Fibroblast of peridontal ligament (primary cell): ENCODE measurements around the gene PRDM9.
"Not testable (repeated sequence)": the region's sequence is repeated elsewhere in the genome, so short reads cannot be mapped to it uniquely, and the experiment has no call there.

Source experiments
- DNase-seq: peaks from one replicate; pipeline ENCODE4 v3.0.0-alpha.2; 2010; ENCODE audit errors: extremely low read depth

The PRDM9 gene

DNA sequence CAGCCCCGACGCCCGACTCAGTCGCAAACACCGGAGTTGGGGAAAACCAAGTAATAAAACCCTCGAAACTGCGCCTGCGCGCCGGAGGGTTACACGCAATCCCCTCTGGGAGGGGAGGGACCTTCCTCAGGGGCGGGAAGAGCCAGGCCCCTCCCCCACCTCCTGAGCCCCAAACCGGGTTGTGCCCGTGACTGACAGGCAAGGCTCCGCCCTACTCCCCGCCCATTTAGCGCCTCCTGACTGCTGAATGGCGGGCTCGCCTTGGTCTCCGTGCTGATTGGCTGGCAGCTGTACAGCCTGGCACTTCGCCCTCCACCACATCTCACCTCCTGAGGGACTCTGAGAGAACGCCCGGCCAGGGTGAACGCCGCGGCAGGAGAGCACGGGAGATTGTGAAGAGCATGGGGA, at the start of gene PRDM9:
Gene PRDM9, plus strand, starts transcription at position 332 of the 408 bp plus-strand sequence. CDS start 1,425 bp downstream, outside the sequence.
- DNase-seq: no peak

DNA sequence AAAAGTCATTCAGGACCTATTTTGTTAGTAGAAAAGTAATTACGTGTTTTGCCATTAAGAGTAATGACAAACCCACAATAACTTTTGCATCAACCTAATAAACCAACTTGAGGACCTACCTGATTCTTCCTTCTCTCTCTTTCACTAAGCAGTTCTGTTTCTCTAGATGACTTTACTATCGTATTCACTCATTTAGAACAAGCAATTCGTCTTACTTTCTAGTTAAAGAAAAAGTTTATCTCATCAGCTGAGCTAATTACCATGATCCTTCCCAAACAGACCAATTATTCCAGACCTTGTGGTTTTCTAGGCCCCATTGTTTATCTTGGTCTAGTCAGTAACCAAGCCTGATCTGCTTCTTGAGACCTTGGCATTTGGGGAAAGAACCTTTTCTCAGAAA, 49.6 kb upstream of the PRDM9 start:
- DNase-seq: no peak

DNA sequence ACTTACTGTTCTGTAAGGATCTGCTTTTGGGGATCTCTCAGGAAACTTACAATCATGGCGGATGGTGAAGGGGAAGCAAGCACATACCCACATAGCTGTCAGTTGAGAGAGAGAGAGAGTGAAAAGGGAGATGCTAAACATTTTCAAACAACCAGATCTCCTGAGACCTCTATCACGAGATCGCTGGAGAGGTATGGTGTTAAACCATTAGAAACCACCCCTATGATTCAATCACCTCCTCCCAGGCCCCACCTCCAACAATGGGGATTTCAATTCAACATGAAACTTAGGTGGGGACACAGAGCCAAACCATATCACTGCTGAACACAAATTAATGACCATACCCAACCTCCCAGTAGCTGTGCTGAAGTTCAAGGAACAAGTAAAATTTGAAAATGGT, 48.2 kb upstream of the PRDM9 start:
- no peak for DNase-seq

GRCh38 chr5:23461576-23461975, 45.8 kb upstream of the PRDM9 start:
- DNase-seq: no peak

- DNase-seq: no peak
Measured at GRCh38 chr5:23466401-23466912, 41.0 kb upstream of the PRDM9 start.

GRCh38 chr5:23468658-23469057, 38.8 kb upstream of the PRDM9 start:
- no peak for DNase-seq

DNA sequence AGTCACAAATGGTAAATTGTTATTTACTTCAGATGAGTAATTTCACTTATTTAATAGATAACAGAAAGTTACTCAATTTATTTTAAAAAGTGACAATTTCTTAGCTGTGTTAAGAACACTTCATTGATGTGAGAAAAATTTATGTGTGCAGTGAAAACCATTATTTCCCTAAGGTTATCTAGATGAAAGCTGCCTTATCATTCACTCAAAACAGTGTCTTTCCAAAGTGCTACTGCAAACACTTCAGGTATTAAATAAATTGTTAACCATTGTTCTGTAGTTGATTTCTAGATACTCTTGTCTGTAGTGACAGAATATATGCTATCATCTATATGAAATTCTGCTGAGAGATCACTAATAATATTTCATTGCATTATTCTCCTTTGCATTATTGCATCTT, 33.5 kb upstream of the PRDM9 start:
- no peak for DNase-seq

DNA sequence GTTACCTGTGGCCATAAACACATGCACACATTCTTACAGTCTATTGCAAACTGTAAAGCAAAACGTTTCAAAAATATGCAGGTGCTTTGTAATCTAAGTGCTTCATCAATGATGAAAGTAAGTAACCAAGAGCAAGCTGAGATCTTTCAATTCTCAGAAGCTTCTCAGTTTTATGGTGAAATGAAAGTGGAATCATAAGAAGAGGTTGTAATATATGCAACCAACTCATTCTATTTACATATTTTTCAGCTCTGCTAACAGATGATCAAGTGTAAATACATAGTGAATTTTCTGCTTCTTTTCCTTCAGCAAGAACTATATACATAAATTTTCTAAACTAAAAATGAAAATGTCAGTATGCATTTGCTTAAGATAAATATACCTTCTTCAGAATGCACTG, 33.1 kb upstream of the PRDM9 start:
- DNase-seq: no peak

- no peak for DNase-seq
Measured at GRCh38 chr5:23476580-23476979, 30.8 kb upstream of the PRDM9 start.

- no peak for DNase-seq
Measured at GRCh38 chr5:23482642-23483041, 24.8 kb upstream of the PRDM9 start.

- DNase-seq: no peak
Measured at GRCh38 chr5:23483090-23483489, 24.3 kb upstream of the PRDM9 start.

DNA sequence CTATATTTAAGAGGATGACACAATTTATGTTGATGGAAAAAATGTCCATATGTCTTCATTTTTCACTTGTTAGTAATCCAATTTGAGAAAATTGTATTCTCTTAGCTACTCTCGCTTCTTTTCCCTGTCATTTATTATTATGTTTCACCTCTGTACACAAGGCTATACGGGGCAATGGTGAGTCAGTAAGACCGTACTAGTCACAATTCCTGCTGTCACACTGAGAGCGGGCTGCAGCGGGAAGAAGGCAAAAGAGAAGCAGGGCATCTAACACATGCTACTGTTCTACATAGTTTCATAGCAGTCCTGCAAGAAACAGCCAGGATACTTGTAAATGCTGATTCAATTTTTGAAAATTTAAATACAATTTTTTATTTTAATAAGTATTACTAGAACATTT, 23.3 kb upstream of the PRDM9 start:
- no peak for DNase-seq

- DNase-seq: not testable (repeated sequence)
Measured at GRCh38 chr5:23486227-23486626, 21.2 kb upstream of the PRDM9 start.

DNA sequence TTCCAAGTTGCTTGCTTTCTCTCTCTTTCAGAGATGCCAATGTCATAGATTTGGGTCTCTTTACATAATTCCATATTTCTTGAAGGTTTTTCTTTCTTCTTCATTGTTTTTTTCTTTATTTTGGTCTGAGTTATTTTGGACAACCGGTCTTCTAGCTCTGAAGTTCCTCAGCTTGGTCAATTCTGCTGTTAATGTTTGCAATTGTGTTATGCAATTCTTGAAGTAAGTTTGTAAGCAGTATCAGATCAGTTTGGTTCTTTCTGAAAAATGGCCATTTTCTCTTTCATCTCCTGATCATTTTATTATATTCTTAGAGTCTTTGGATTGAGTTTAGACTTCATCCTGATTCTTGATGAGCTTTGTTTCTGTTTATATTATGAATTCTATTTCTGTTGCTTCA, 16.4 kb upstream of the PRDM9 start:
- DNase-seq: no peak

DNA sequence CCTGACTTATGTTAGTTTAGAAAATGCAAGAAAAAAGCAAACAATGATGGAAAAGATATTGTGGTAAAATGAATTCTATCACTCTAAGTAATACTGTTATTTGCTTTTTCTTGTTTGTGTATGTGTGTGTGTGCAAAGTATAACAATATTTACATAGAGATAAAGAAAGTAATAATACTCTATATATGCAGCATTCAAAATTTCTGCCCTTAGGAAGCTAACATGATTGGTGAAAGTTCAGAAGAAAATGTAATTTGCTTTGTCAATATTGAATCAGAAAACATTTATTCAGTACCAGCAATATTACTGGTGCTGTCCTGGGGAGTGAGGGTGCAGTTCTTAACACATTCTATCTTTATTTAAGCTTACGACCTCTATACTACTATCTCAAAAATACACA, 12.9 kb upstream of the PRDM9 start:
- no peak for DNase-seq

GRCh38 chr5:23496576-23496975, 10.8 kb upstream of the PRDM9 start:
- no peak for DNase-seq

- DNase-seq: no peak
Measured at GRCh38 chr5:23506329-23507236, 826 bp upstream of the PRDM9 start.

- not testable (repeated sequence) for DNase-seq
Measured at GRCh38 chr5:23510434-23510833, 3.0 kb downstream of the PRDM9 start.

- no peak for DNase-seq
Measured at GRCh38 chr5:23522553-23522952, 15.1 kb downstream of the PRDM9 start.

- no peak for DNase-seq
Measured at GRCh38 chr5:23523031-23523430, 15.6 kb downstream of the PRDM9 start.

DNA sequence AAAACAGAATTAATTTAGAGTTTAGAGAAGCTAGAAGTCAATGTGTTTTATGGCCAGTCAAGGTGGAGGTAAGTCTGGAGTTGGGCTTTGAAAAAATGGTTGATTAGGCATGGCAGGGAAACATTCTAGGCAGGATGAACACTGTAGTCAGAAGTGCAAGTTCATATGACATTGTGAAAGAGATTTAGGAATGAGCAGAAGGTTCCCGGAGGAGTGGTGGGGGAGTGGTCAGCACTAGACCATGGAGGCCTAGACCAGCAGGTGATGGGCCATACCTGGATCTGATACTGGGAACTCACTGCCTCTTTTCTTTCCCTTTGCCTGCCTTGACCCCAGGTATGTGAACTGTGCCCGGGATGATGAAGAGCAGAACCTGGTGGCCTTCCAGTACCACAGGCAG, 16.6 kb downstream of the PRDM9 start:
- DNase-seq: no peak

- DNase-seq: no peak
Measured at GRCh38 chr5:23525751-23526150, 18.3 kb downstream of the PRDM9 start.

DNA sequence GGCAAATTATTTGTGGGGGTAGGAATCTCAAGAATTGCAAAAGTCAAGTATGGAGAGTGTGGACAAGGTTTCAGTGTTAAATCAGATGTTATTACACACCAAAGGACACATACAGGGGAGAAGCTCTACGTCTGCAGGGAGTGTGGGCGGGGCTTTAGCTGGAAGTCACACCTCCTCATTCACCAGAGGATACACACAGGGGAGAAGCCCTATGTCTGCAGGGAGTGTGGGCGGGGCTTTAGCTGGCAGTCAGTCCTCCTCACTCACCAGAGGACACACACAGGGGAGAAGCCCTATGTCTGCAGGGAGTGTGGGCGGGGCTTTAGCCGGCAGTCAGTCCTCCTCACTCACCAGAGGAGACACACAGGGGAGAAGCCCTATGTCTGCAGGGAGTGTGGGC, 19.2 kb downstream of the PRDM9 start:
- DNase-seq: not testable (repeated sequence)
